NCI-H1417 (cell line): ENCODE measurements around the gene RBP5.
"Not testable (repeated sequence)": the region's sequence is repeated elsewhere in the genome, so short reads cannot be mapped to it uniquely, and the experiment has no call there.

Experiments used
- DNase-seq, 3 experiments: peaks; one replicate each; lab custom pipeline; 2025; lab: John Stamatoyannopoulos, UW

The RBP5 gene

DNA sequence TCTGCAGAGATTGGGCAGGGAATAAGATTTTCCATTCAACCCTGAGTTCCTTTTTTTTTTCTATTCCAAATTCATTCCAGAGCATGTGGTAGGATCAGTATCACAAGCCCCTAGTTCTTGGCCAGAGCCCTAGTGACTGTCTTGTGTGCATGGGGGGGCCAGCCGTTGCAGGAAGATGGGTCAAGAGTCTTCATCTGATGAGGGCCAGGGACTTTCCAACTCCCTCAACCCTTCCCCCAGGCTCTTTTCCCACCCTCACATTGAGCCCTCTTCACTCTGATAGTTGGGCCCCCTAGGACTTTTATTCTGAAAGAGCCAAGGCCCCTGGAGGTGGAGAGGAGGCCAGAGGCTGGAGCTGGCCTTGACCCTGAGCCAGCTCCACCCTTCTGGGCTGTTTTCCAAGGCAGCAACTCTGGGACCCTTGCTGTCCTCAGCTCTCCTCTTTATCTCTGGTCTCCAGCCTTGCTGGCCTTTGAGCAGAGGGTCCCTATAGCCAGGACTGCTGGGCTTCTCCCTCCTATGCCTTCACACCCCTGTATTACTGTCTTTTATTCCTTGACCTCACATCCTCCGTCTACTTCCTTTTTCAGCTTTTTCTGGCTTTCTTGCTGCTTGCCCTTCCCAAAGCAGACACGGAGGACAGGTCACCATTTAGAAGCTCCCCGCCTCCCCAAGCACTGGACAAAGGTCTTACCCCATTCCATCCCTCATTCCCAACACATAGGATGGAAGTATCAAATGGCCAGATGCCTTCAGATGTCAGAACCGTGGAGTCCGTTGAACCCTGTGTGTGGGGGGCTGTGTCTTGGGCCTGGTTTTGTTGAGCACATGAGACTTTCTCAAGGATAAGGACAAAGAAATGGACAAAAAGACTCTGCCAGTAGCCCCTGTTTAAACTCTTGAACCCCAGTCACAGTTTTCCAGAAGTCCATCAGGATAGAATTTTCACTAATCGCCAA, 5.6 kb downstream of the RBP5 start:
- DNase-seq = no peak

DNA sequence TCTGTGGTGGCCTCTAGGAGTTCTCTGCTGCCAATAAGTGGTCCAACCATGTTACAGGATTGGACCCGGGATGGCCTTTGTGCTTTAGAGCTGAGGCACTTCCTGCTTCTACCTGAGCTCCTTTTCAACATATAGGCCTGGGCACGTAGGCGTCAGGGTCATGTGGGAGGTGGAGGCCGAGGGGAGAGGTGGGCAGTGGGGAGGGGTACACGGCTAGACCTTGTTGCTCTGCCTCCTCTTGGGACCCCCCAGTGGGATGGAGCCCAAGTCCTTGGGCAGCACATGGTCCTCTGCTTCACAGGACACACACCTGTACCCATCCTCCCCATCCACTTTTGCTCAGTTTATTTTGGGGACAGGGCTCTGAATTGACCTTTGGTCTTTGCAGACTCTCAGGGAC, 7.4 kb downstream of the RBP5 start:
- no peak for DNase-seq

DNA sequence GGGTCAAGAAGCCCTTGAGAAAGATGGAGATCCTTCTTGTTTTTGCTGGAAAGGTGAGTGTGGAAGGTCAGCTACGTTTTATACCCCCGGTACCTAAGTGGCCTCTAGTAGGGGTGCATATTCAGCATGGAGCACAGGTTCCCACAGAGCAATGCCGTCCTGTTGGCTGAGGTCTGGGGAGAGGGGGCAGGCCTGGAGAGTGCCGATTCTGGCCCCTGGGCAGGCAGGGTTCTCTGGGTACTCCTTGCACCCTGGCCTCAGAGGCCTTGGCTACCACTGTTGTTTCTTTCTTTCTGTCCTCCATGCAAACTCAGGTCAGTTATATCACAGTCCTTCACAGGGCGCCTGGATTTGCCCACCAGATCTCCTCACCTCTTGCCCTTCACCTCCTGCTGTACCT, 8.5 kb downstream of the RBP5 start:
- DNase-seq = no peak

DNA sequence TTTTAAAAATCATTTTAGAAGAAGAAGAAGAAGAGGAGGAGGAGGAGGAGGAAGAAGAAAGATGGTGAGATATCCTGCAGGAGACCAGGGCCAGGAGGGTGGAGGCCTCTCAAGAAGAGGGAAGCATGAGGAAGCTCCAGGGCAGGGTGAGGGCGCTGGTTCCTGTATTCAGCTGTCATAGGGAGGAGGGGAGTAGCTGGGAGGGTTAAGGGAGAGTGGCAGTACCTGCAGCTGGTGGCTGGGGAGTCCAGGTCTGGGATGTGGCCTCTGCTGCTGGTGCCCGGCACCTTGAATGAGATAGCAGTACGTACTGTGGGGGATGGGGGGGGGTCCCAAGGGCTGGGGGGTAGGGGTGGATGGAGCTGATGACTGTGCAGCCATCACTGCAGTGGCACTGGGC, 9.8 kb downstream of the RBP5 start:
- DNase-seq = no peak

DNA sequence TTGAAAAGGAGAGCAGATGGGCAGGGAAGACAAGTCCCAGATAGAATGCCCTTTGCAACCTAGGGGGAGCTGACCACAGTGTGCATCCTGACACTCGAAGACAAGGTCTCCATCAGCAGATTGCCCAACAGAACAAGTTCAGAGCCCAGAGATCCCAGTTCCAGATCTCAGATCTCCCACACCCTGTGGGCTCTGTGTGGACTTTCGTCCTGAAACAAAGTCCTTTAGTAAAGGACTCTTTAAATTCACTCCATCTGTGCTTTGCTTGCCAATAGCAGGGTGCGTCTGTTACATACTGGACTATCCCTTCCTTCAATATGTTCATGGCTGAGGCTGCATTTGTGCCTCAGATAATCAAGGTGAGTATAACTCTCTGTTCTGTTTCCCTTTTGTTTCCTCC, 11.0 kb downstream of the RBP5 start:
- no peak for DNase-seq

DNA sequence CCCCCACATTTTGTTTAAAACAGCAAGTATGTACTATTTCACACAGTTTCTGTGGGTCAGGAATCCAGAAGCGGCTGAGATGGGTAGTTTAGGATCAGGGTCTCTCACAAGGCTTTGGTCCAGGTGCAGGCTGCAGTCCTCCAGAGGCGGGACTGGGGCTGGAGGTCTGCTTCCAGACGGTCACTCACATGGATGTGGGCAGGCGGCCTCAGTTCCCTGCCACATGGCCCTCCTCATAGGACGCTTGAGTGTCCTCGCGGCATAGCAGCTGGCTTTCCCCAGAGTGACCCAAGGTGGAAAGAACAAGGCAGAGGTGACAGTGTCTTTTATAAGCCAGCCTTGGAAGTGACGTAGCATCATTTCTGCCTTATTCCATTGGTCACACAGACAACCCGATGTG, 11.8 kb downstream of the RBP5 start:
- no peak for DNase-seq

DNA sequence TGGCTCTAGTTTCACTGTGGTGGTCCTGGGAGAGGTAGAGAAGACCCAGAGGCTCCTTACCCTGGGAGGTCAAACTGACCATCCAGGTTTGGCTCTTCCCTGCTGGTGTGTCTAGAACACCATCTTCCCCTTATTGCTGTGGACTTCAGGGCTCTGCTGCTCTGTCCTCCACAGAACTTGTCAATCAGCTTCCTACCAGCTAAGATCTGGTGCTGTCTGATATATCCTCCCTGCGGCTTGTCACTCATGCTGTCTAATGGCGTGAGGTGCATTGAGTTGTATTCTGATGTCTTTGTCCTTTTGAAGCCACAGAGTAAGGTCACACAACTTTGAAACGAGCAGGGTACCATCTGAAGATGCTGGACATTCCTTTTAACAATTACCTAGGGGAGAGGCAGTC, 12.5 kb downstream of the RBP5 start:
- DNase-seq = no peak

DNA sequence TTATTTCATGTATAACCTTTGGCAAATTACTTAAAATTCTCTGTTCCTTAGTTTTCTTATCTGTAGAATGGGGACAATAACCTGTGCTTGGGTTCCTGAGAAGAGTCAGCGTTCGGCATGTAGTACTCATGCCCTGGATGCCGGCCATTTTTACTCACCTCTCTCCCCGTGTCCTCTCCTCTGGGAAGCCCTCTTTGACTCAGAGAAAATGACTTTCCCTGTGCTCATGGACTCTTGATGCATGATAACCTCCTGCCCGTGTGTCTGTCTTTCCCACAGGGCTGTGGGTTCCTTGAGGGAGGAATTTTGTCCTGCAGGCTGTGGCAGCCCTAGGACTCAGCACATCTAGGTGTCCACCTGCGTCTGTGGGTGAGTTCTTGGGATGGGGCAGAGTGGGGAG, 13.8 kb downstream of the RBP5 start:
- no peak for DNase-seq

DNA sequence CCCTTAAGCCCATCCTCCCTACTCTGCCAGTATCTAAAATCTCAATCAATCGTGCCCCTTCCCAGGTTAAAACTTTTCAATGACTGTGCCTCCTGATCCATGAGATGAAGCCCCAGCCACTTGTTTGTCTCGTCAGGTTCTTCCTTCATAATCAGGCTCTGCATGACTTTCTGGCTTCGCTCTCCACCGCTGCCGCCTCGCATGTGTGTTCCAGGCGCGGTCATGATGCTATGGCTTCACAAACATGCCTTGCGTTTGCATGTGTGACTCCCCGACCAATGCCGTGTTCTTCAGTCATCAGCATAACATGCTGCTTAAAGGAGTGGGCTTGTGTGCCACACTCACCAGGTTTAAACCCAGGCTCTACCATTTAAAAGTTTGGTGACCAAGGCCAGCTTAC, 14.7 kb downstream of the RBP5 start:
- DNase-seq = no peak

DNA sequence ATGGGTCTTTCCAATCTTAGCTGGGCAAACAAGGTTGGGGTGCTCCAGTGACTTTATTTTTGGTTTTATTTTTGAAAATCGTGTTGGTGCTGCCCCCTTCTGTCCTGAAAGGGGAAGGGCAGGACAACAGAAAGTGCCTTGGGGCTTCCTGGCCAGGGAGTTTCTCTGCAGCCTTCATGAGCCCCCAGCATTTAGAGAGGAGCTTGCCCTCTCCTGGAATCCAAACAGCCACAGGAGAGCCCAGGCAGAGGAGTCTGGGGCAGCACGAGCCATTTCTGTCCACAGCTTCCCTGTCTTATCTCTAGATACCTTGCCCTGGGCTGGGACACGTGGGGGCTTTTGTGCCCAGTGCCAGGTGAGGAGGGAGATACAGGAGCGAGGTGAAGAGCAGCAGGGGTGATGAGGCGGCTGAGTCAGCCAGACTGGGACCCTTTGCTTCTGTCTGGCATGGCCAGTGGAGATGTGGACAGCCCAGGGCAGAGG, 15.3 kb downstream of the RBP5 start:
- DNase-seq = peak; percentile 27 to 62 (median 36)

DNA sequence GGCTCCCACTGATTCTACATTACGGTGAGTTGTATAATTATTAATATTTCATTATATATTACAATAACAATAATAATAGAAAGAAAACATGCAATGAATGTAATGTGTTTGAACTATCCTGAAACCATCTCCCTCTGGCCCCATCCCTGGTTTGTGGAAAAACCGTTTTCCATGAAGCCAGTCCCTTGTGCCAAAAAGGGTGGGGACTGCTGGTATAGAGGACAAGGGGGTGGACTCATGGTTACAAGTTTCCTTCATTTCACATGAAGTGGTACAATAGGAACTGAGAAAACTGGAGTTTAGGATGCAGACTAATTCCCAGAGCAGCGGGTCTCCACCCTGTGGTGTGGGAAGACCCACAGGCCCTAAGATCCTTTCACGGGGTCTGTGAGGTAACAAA, 16.6 kb downstream of the RBP5 start:
- no peak for DNase-seq

DNA sequence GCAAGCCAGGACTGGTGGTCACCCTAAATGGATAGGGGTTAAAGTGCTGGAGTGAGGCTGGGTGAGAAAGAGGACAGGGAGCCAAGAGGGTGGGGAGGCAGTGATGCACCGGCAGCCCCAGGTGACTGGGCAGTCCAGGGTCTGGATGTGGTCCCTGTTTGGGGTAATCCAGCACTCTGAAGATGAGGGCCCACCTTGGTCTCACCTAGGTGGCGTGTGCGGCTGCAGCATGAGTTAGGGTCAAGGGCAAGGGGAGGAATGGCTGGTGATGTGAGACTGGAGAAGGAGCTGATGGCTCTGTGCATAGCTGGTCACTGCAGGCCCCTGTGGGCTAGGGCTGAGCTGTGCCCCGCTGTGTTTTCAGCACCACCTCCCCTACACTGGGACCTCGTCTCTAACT, 18.0 kb downstream of the RBP5 start:
- DNase-seq = no peak

DNA sequence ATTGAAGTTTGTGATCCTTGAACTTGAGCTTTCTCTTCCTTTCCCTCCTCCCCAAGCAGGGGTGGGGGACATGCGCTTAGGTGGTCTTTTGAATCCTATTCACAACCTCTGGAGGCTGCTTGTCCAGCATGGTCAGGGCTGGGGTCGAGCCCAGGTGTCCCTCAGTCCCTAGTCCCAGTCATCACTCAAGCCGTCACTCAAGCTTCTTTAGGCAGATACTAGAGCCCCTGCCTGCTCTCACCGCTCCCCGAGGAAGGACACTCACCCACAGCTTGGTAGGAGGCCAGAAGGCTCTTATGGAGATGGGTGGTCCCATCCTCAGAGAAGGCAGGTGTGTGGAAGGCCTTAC, 19.1 kb downstream of the RBP5 start:
- no peak for DNase-seq

DNA sequence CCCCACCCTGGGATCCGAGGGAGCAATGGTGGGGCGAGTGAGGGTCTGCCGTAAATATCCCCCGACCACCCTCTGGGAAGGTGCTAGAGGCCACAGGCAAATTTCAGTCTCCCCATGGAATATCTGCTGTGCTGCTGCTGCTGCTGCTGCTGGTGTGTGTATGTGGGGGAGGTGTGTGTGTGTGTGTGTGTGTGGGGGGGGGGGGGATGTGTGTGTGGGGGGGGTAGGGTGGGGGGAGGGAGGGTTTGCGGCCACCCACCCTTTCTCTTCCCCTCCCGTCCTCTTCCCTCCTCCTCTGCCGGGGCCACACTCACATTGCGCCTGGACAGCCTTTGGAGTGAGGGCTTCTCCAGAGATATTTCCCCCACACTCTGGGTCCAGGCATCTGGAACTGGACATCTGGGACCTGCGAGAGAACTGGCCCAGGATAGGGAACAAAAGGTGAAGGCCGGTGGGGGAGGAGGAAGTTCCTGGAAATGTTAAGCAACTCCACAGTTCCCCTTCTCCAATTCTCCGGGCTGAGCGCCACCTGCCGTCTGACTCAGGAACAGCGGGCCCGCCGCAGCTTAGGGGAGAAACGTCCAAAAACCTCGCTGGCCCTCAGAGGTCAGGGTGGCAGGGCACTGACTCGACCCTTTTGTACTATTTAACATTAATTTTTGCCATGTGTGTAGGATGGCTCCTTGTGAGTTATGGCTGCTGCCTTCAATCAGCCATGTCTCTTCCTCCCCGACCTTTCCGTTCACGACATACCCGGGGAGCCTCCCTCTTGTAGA, 19.7 kb downstream of the RBP5 start, which contains the start of gene C1RL:
C1RL (minus strand) TSS at position 419 of the 776 bp plus-strand sequence; CDS start at position 385, 34 bp downstream.
- peak; percentile 60 to 91 (median 84) for DNase-seq

DNA sequence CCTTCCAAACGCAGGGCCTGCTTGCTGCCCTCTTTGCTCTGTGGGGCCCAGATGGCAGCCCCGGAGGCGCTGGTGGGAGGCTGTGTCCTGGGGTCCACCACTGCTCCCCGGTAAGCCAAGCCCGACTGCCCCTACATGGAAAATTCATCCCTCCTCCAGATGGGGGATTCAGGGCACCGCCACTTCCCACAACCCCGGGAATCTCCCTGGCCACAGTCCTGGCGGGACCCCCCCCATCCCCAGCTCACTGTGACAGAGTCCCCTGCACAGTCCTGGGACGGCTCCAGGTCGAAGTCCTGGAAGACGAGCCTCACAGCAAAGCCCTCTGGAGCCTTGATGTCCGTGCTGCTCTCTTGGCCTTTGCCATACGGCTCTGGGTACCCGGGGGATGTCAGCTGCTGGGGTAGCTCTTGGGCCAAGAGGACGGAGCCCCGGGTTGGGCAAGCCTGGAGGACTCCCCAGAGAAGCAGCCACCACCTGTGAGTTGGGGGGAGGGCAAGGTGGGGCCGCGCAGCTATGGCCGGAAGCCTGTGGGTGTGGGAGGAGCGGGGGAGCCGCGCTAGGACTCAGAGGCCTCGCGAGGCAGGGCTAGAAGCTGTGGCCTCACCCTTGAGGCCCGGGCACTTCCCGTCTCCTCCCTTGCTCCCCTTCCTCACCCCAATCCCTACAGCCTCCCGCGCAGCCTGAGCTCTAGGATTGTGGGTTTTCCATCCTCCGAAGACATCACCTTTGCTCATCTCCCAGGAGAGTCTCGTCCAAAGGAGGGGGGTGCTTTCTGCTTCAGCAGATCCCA, 20.5 kb downstream of the RBP5 start:
- peak in 2 of 3 experiments; percentile 82 to 83 for DNase-seq

DNA sequence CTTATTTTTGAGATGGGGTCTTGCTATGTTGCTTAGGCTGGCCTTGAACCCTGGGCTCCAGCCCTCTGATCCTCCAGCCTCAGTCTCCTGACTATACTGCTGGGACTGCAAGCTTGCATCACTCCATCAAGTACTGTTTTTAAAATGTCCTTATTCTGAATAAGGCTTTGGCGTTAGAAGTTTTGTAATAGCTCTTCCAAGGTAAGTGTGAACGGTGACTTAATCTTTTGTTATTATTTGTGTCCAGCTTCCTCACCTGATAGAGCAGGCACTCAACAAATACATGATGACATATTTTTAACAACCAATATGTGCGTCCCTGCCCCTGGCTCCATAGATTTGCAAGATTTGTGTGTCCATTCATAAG, 21.1 kb downstream of the RBP5 start:
- DNase-seq = peak in 2 of 3 experiments; percentile 54 to 69

DNA sequence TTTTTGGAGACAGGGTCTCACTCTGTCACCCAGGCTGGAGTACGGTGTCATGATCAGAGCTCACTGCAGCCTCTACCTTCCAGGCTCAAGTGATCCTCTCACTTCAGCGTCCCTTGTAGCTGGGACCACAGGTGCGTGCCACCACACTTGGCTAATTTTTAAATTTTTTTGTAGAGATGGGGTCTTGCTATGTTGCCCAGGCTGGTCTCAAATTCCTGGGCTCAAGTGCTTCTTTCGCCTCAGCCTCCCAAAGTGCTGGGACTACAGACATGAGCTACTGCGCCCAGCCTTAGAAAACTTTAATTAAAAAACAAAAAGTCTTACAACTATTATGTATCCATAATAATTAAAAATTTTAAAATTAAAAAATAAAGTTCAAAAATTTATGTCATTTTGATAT, 21.5 kb downstream of the RBP5 start:
- not testable (repeated sequence) for DNase-seq

DNA sequence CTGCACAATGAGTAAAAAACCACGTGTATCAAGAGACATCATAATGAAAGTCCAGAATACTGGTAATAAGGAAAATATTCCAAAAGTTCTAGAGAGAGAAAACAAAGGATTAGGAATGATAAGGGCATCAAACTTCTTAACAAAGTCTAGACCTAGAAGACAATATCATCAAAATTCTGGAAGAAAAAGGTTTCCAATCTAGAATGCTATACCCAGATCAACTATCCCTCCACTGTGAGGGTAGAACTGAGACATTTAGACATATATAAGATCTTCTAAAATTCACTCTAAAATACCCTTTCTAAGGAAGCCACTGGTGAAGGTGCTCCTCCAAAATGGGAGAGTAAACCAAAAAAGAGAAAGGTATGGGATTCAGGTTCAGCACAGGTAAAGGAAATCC, 22.6 kb downstream of the RBP5 start:
- no peak for DNase-seq

DNA sequence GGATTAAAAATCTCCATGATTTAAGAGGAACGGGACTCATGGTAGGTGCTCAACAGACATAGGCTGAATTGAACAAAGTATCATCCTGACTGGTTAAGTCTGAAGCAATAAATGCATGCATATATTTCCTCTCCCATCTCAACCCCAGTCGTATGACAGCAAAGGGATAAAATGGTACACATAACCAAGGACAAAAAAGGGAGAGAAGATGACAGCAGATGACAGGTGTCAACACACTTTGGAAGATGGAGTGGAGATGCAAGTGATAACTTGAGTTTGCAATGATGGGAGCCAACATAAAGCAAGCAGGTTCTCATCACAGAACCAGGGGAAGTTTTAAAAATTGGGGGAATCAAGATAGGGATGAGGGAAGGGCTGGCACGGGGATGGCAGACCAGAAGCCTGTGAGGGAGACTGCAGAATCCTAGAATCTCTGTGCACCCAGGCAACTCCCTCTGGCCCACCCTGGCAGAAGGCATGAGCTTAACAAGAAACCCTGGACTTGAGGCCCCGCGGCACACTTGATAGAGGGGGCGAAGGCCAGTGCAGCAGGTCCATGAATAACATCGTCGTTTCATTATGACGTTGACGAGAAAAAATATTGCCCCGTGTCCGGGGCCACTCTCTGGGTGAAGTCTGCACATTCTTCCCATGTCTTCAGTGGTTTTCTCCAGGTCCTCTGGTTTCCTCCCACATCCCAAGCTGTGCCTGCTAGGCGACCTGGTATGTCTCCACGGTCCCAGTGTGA, 24.7 kb downstream of the RBP5 start:
- DNase-seq = no peak

DNA sequence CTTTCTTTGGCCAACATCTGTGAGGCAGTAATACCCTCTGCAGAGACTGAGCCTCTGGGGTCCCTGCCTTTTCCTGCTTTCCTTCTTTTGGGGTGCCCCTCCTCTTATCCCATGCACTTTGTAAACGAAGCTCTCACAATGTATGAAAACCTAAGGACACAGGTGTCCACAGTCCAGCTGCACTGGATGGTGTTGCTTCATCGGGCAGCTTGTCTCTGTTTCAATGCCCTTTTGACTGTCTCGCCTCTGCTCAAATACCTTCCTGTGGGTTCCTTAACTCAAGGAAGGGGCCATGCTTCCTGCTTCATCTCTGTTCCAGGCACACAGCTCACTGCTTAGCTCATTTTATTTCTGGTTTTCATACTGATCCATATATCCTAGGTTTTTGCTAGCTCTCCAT, 26.1 kb downstream of the RBP5 start:
- DNase-seq = no peak

DNA sequence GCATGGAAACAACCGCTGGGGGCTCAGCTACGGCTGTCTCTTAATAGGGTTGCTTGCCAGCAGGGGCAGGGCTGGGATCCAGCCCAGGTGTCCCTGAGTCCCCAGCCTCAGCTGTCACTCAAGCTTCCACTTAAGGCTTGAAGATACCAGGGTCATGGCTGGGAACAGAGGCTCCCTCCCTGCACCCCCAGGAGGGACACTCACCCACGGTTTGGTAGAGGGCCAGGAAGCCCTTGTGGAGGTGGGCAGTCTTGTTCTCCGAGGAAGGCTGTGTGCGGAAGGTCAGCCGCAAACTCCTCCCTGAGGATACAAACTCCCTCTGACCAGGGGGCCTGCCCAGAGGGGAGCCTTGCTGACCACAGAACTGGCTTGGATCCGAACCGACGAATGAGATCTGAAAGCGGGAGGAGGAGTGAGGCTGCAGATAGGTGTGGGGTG, 27.0 kb downstream of the RBP5 start:
- DNase-seq = peak in 1 of 3 experiments; percentile 13
